SU-DHL-6 (cell line): ENCODE results near the gene CYP2W1.

Source experiments
- H2AFZ ChIP-seq: fragments of 200-600 bp; sonication (generic); 2 replicates; pipeline ENCODE4 v1.6.1; 2014; ENCODE audit warnings: low read depth, mild to moderate bottlenecking, moderate library complexity, mixed read lengths, antibody characterized with exemption, low read length; ENCODE audit not compliant: severe bottlenecking
- H3F3A ChIP-seq: fragments of 200-600 bp; shearing (Covaris generic); 2 replicates; pipeline ENCODE4 v1.6.0; 2016; ENCODE audit warnings: antibody characterized with exemption, mild to moderate bottlenecking; ENCODE audit not compliant: insufficient read depth
- H3K27ac ChIP-seq: fragments of 200-600 bp; sonication (generic); 2 replicates; pipeline ENCODE4 v1.5.1; 2016; ENCODE audit warnings: low read depth, mild to moderate bottlenecking, low read length, moderate library complexity, mixed read lengths
- H3K27me3 ChIP-seq: fragments of 200-600 bp; sonication (generic), shearing (Covaris generic); 2 replicates; pipeline ENCODE4 v1.6.0; 2014; ENCODE audit warnings: mild to moderate bottlenecking, low read length
- H3K36me3 ChIP-seq: fragments of 200-600 bp; sonication (generic); 2 replicates; pipeline ENCODE4 v1.6.1; 2014; ENCODE audit warnings: mild to moderate bottlenecking, low read length, mixed read lengths
- H3K4me2 ChIP-seq: fragments of 300-600, 200-600 bp; shearing (Covaris generic), sonication (generic); 2 replicates; pipeline ENCODE4 v1.6.0; 2014; ENCODE audit warnings: low read length, low read depth, mild to moderate bottlenecking; ENCODE audit not compliant: poor library complexity, severe bottlenecking
- H3K4me3 ChIP-seq: fragments of 200-600 bp; sonication (generic); 2 replicates; pipeline ENCODE4 v1.5.1; 2014; ENCODE audit warnings: antibody characterized with exemption, low read length, mild to moderate bottlenecking, mixed read lengths; ENCODE audit not compliant: insufficient read depth, poor library complexity, severe bottlenecking
- H3K79me2 ChIP-seq: fragments of 200-600 bp; sonication (generic); 2 replicates; pipeline ENCODE4 v1.6.1; 2014; ENCODE audit warnings: mild to moderate bottlenecking, low read length, moderate library complexity; ENCODE audit not compliant: insufficient read depth
- H3K9ac ChIP-seq: fragments of 200-600 bp; sonication (generic); 2 replicates; pipeline ENCODE4 v1.7.0; 2014; ENCODE audit warnings: mild to moderate bottlenecking, low read length
- H3K9me2 ChIP-seq: fragments of 200-600 bp; sonication (generic); replicated peaks from 2 replicates; pipeline ENCODE4 v1.6.1; 2014; ENCODE audit warnings: low read length; ENCODE audit not compliant: insufficient read depth
- H3K9me3 ChIP-seq: fragments of 200-600 bp; sonication (generic); 2 replicates; pipeline ENCODE4 v1.6.1; 2014; ENCODE audit warnings: low read length, mixed read lengths; ENCODE audit not compliant: insufficient read depth
- H4K20me1 ChIP-seq: fragments of 200-600 bp; sonication (generic); 2 replicates; pipeline ENCODE4 v1.6.1; 2014; ENCODE audit warnings: low read depth, mild to moderate bottlenecking, antibody characterized with exemption, low read length, moderate library complexity, mixed read lengths
- CTCF ChIP-seq: fragments of 200-600 bp; sonication (generic); IDR thresholded peaks from one replicate; pipeline ENCODE4 v1.5.1; 2017; ENCODE audit warnings: antibody characterized with exemption, mild to moderate bottlenecking, low read length, moderate library complexity; ENCODE audit not compliant: insufficient read depth, poor library complexity, severe bottlenecking
- EZH2phosphoT487 ChIP-seq: fragments of 200-600 bp; sonication (generic), shearing (Covaris generic); conservative IDR thresholded peaks from 2 replicates; pipeline ENCODE4 v1.6.1; 2018; ENCODE audit warnings: mild to moderate bottlenecking, antibody characterized with exemption, low read length, moderate library complexity, mixed read lengths

Gene CYP2W1

GRCh38 chr7:1022801-1023465, 40.0 kb downstream of the CYP2W1 start:
- Histone ChIP-seq H3K4me2 (peak overlapping the region; percentile 66), H3K9ac (peak overlapping the region; percentile 46; the same call in 1 of the 2 replicates), H3K9me3 (no peaks in the 10 kb centered on the region), H3K27ac (peak overlapping the region; percentile 92), H3K27me3 (no peaks in the 10 kb centered on the region), H3K79me2 (no peaks in the 10 kb centered on the region), H3F3A (peaks cover 41% of the 10 kb centered on the region), H4K20me1 (0 out of 2 replicates have a peak, but pooled peaks cover 3% of the 10 kb centered on the region), H3K36me3 (no peaks in the 10 kb centered on the region), H3K4me3 (no peak overlapping the region), H2AFZ (no peak overlapping the region), H3K9me2 (no peaks in the 10 kb centered on the region)
- no peak for TF ChIP-seq CTCF
- no peak for TF ChIP-seq EZH2phosphoT487

GRCh38 chr7:1024331-1024841, 41.4 kb downstream of the CYP2W1 start:
- Histone ChIP-seq H4K20me1 (0 out of 2 replicates have a peak, but pooled peaks cover 3% of the 10 kb centered on the region), H3K4me2 (peak overlapping the region; percentile 66)

GRCh38 chr7:1024876-1025742, 42.1 kb downstream of the CYP2W1 start:
- TF ChIP-seq CTCF (peak; percentile 11), EZH2phosphoT487 (no peak)
- peak overlapping the region; percentile 66 for H3K4me2 ChIP-seq
- H4K20me1 ChIP-seq, result 0 out of 2 replicates have a peak, but pooled peaks cover 3% of the 10 kb centered on the region
- no peaks in the 10 kb centered on the region for H3K27me3 ChIP-seq
- peak overlapping the region; percentile 92 for H3K27ac ChIP-seq
- H3K9me2 ChIP-seq, result no peaks in the 10 kb centered on the region
- H2AFZ ChIP-seq, result no peak overlapping the region
- H3K36me3 ChIP-seq, result no peaks in the 10 kb centered on the region
- H3K9me3 ChIP-seq, result no peaks in the 10 kb centered on the region
- peak overlapping the region; percentile 45 for H3K9ac ChIP-seq
- H3K79me2 ChIP-seq, result no peaks in the 10 kb centered on the region
- H3F3A ChIP-seq, result peaks cover 41% of the 10 kb centered on the region
- peak overlapping the region; percentile 1 for H3K4me3 ChIP-seq

More at GRCh38 chr7:1024331-1024841, 41.4 kb downstream of the CYP2W1 start:
- Histone ChIP-seq H2AFZ (no peak overlapping the region), H3K4me3 (peak overlapping the region; percentile 1), H3K27ac (peak overlapping the region; percentile 92), H3F3A (peaks cover 41% of the 10 kb centered on the region), H3K9me3 (no peaks in the 10 kb centered on the region), H3K9me2 (no peaks in the 10 kb centered on the region), H3K36me3 (no peaks in the 10 kb centered on the region), H3K9ac (peak overlapping the region; percentile 46), H3K79me2 (no peaks in the 10 kb centered on the region), H3K27me3 (no peaks in the 10 kb centered on the region)
- TF ChIP-seq EZH2phosphoT487 (no peak), CTCF (no peak)
